NT2/D1 (cell line): ENCODE results near the gene ELFN2.

Source experiments
- SUZ12 ChIP-seq: IDR thresholded peaks from 2 replicates; pipeline ENCODE4 v1.6.1; 2011; ENCODE audit not compliant: insufficient read length, insufficient read depth; ENCODE audit errors: extremely low read depth
- YY1 ChIP-seq: IDR thresholded peaks from 2 replicates; pipeline ENCODE4 v1.6.1; 2011; ENCODE audit not compliant: insufficient read length, insufficient read depth

GRCh38 chr22:37423283-37423682, 4.0 kb downstream of the ELFN2 start:
- TF ChIP-seq SUZ12 (no peak), YY1 (no peak)
